Measurements from ENCODE around the gene EXPH5.

- TF ChIP-seq CTCF (IDR thresholded peaks at IDR 0.05; ENCODE audit: borderline replicate concordance, extremely low read depth, low read length, poor library complexity, severe bottlenecking) = no peak
- no peak for TF ChIP-seq EZH2 (IDR thresholded peaks at IDR 0.05; ENCODE audit: borderline replicate concordance, low read depth, low read length, severe bottlenecking)
Measured at GRCh38 chr11:108606495-108607160, 13.1 kb upstream of the EXPH5 start.
